HG03460 (cell line): ENCODE data around the gene RPL10A.

Source experiments
- ATAC-seq: cut with Tn5 transposase; IDR thresholded peaks from one replicate; pipeline ENCODE4 v1.9.1; 2021; ENCODE audit not compliant: unreplicated experiment

RPL10A gene

GRCh38 chr6:35490821-35491557 is 22.8 kb downstream of the RPL10A start:
- ATAC-seq: no peak

GRCh38 chr6:35491558-35492257 is 23.5 kb downstream of the RPL10A start:
- no peak for ATAC-seq

GRCh38 chr6:35492258-35492973 is 24.2 kb downstream of the RPL10A start:
- no peak for ATAC-seq

- ATAC-seq: no peak
Measured at GRCh38 chr6:35492974-35493284, 24.7 kb downstream of the RPL10A start.

GRCh38 chr6:35493307-35493983 is 25.2 kb downstream of the RPL10A start:
- ATAC-seq: no peak

- ATAC-seq: no peak
Measured at GRCh38 chr6:35494161-35494563, 26.0 kb downstream of the RPL10A start.

- ATAC-seq: no peak
Measured at GRCh38 chr6:35495258-35496035, 27.2 kb downstream of the RPL10A start.

GRCh38 chr6:35496036-35496840 is 28.0 kb downstream of the RPL10A start:
- ATAC-seq: no peak

- no peak for ATAC-seq
Measured at GRCh38 chr6:35496841-35497570, 28.8 kb downstream of the RPL10A start, which contains the start of gene TEAD3. Gene TEAD3, minus strand, starts transcription at chr6:35497079.

- no peak for ATAC-seq
Measured at GRCh38 chr6:35497571-35498421, 29.6 kb downstream of the RPL10A start.

- no peak for ATAC-seq
Measured at GRCh38 chr6:35498422-35499067, 30.3 kb downstream of the RPL10A start.

- no peak for ATAC-seq
Measured at GRCh38 chr6:35499372-35499771, 31.2 kb downstream of the RPL10A start.

- no peak for ATAC-seq
Measured at GRCh38 chr6:35500782-35501181, 32.6 kb downstream of the RPL10A start.

GRCh38 chr6:35501784-35502183 is 33.6 kb downstream of the RPL10A start:
- no peak for ATAC-seq

GRCh38 chr6:35503534-35503933 is 35.3 kb downstream of the RPL10A start:
- ATAC-seq: no peak

GRCh38 chr6:35505999-35506412 is 37.8 kb downstream of the RPL10A start:
- ATAC-seq: no peak

- no peak for ATAC-seq
Measured at GRCh38 chr6:35506536-35506935, 38.3 kb downstream of the RPL10A start.

GRCh38 chr6:35507221-35507620 is 39.0 kb downstream of the RPL10A start:
- ATAC-seq: no peak
